HFFc6 (cell line): ENCODE results near the gene KIF2A. TPM values are rescaled to one million over a fixed set of nuclear protein-coding genes. Genes with fewer than 3 reads are reported as not detected.

Source experiments
- DNase-seq: peaks from one replicate; pipeline ENCODE4 v3.0.0-alpha.2; 2018
- H3K27ac Mint-ChIP-seq: 2 replicates; pipeline ENCODE4 v1.8.0; 2020; ENCODE audit warnings: mild to moderate bottlenecking, mixed read lengths
- H3K27me3 Mint-ChIP-seq: 2 replicates; pipeline ENCODE4 v1.8.0; 2021; ENCODE audit warnings: mild to moderate bottlenecking, moderate library complexity, mixed read lengths; ENCODE audit not compliant: insufficient read depth
- H3K36me3 Mint-ChIP-seq: 2 replicates; pipeline ENCODE4 v1.8.0; 2021; ENCODE audit warnings: low read depth, mixed read lengths
- H3K4me1 Mint-ChIP-seq: 2 replicates; pipeline ENCODE4 v1.8.0; 2020; ENCODE audit warnings: low read depth, mixed read lengths
- H3K4me3 Mint-ChIP-seq: 2 replicates; pipeline ENCODE4 v1.8.0; 2020; ENCODE audit warnings: mild to moderate bottlenecking, moderate library complexity, mixed read lengths
- H3K9me3 Mint-ChIP-seq: 2 replicates; pipeline ENCODE4 v1.8.0; 2020; ENCODE audit warnings: mild to moderate bottlenecking, mixed read lengths
- CTCF ChIP-seq: fragments of 200-600 bp; sonication (generic); IDR thresholded peaks from 2 replicates; pipeline ENCODE4 v1.5.0; 2021; ENCODE audit warnings: antibody characterized with exemption, mild to moderate bottlenecking
- long read RNA-seq: library from polyadenylated mRNA; unstranded; transcript quantifications from one replicate; pipeline ENCODE4 v2.0.0, GENCODE V29; 2019
- total RNA-seq, 6 experiments: library from RNA; stranded (reverse); fragmentation: NEBNext Ultra II Directional; extraction: Animal tissue kit (Norgen Biotek cat#: 25700); gene quantifications; 2 replicates in 1 of 6; 3 replicates in 5 of 6; pipeline ENCODE4 v1.2.3, GENCODE V29; 2021

KIF2A gene
- 10 to 100 TPM; 39.9 to 54.0 (median 49.3) TPM for total RNA-seq
- long read RNA-seq, partial matches to known transcripts: 10 of 22 reads
- long read RNA-seq, other reads (novel, unspliced or antisense): 8 of 22 reads

GRCh38 chr5:62305715-62306322 is at the start of gene KIF2A:
Gene KIF2A (plus strand): TSS chr5:62306206. CDS start chr5:62306473, 267 bp downstream.
- Mint-ChIP-seq H3K4me3 (peak within 1 kb of the TSS; percentile 95), H3K27me3 (peaks cover 2% of the 10 kb centered on the region), H3K36me3 (peaks cover 16% of the 10 kb centered on the region), H3K9me3 (no peaks in the 10 kb centered on the region), H3K4me1 (peaks cover 41% of the 10 kb centered on the region), H3K27ac (peak within 1 kb of the TSS; percentile 90)
- peak; percentile 84 for DNase-seq
- peak; percentile 37 for TF ChIP-seq CTCF

GRCh38 chr5:62257020-62257367 is 49.0 kb upstream of the KIF2A start:
- Mint-ChIP-seq H3K27me3 (peaks cover 6% of the 10 kb centered on the region), H3K9me3 (no peaks in the 10 kb centered on the region), H3K4me3 (no peak overlapping the region), H3K27ac (no peak overlapping the region), H3K4me1 (no peaks in the 10 kb centered on the region), H3K36me3 (no peaks in the 10 kb centered on the region)
- no peak for DNase-seq
- TF ChIP-seq CTCF: no peak

- no peak for TF ChIP-seq CTCF
- Mint-ChIP-seq H3K9me3 (no peaks in the 10 kb centered on the region), H3K36me3 (no peaks in the 10 kb centered on the region), H3K27ac (no peak overlapping the region), H3K4me1 (no peaks in the 10 kb centered on the region), H3K4me3 (no peak overlapping the region), H3K27me3 (peaks cover 6% of the 10 kb centered on the region)
- no peak for DNase-seq
Measured at GRCh38 chr5:62258654-62259053, 47.4 kb upstream of the KIF2A start.

GRCh38 chr5:62259699-62260250 is 46.2 kb upstream of the KIF2A start:
- Mint-ChIP-seq H3K4me3 (no peak overlapping the region), H3K4me1 (no peaks in the 10 kb centered on the region), H3K36me3 (no peaks in the 10 kb centered on the region), H3K9me3 (no peaks in the 10 kb centered on the region), H3K27me3 (peaks cover 5% of the 10 kb centered on the region), H3K27ac (no peak overlapping the region)
- no peak for TF ChIP-seq CTCF
- no peak for DNase-seq

GRCh38 chr5:62260513-62260912 is 45.5 kb upstream of the KIF2A start:
- Mint-ChIP-seq H3K27me3 (peaks cover 5% of the 10 kb centered on the region), H3K9me3 (no peaks in the 10 kb centered on the region), H3K4me1 (no peaks in the 10 kb centered on the region), H3K27ac (no peak overlapping the region), H3K4me3 (no peak overlapping the region), H3K36me3 (no peaks in the 10 kb centered on the region)
- no peak for TF ChIP-seq CTCF
- DNase-seq: no peak
